HG03175 (cell line): ENCODE measurements around the gene NPC1.
"Not testable (repeated sequence)": the region's sequence is repeated elsewhere in the genome, so short reads cannot be mapped to it uniquely, and the experiment has no call there.

ENCODE experiments used
- ATAC-seq: cut with Tn5 transposase; IDR thresholded peaks from one replicate; pipeline ENCODE4 v1.9.1; 2021; ENCODE audit warnings: mild to moderate bottlenecking, moderate library complexity; ENCODE audit not compliant: unreplicated experiment

The NPC1 gene

DNA sequence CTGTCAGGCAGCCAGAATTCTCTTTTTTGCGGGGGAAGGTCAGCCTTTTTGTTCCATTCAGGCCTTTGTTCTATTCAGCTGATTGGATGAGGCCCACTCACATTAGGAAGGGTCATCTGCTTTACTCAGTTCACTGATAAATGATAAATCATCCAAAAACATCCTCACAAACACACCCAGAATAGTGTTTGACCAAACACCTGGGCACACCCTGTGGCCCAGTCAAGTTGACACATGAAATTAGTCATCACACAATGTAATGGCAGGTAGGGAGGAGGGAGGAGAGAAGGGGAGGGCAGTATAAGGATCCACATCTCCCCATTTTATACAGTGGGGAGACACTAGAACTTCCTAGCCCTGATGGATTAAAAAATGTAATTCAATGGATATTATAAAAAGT is 91.3 kb downstream of the NPC1 start:
- no peak for ATAC-seq

DNA sequence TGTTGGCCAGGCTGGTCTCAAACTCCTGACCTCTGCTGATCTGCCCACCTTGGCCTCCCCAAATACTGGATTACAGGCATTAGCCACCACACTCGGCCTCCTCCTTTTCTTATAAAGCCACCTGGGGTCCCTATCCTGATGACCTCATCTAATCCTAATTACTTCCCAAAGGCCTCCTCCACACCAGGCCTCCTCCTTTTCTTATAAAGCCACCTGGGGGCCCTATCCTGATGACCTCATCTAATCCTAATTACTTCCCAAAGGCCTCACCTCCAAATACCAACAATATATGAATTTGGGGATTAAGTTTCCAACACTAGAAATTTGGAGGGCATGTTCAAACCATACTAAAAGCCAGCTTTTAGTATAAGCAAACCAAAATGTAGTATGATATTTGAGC is 92.7 kb downstream of the NPC1 start:
- no peak for ATAC-seq

GRCh38 chr18:23489586-23489985 is 96.7 kb downstream of the NPC1 start:
- ATAC-seq = not testable (repeated sequence)

GRCh38 chr18:23487738-23488570 is 98.4 kb downstream of the NPC1 start:
- peak; percentile 55 for ATAC-seq

DNA sequence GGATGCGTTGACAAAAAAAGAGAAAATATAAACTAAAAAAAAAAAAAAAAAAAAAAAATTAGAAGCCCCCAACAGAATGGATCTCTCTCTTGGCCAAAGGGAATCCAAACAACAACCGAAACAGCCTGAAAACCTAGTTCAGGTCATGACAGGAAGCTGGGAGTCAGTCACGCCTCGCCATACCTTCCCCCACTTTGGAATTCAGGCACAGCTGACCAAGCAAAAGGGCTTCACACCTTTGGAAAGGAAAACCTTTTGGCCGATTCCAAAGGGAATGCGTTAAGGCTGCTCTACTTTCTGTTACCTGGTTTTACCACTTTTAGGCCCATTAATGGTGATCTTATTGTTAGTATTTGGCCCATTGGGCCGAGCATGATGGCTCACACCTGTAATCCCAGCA is 100.9 kb downstream of the NPC1 start:
- no peak for ATAC-seq

GRCh38 chr18:23484561-23485182 is 101.6 kb downstream of the NPC1 start:
- ATAC-seq = no peak
